ENCODE results near the gene MORC1.
A peak's percentile ranks its signal among the peaks of the same experiment; 100 is the strongest.
"Not testable (repeated sequence)": the region's sequence is repeated elsewhere in the genome, so short reads cannot be mapped to it uniquely, and the experiment has no call there.

Gene MORC1

GRCh38 chr3:109109574-109109973 is 8.4 kb downstream of the MORC1 start:
- no peak for DNase-seq (ENCODE audit: low spot score)

DNA sequence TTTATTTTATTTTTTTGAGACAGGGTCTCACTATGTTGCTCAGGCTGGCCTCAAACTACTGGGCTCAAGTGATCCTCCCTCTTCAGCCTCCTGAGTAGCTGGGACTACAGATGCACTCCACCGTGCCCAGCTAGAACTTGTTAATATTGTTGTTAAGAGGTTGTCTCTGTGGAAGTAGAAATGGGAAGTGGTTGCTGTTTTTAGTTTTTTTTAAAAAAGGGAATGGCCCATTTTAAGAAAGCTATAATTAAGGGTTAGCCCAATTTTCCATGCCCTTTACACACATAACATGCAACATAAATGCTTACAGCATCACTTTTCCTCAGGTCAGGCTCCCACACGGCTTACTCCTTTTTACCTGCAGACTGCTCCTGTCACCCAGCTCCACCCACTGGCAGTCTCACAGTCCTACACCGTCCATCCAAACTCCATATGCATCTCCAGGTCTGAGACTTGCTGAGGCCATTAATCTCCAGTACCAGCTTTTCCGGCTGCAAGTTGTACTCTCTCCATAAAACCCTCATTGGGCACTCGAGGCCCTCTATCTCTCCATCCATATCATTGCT is 19.8 kb downstream of the MORC1 start:
- peak; percentile 37 for DNase-seq (ENCODE audit: low spot score)

DNA sequence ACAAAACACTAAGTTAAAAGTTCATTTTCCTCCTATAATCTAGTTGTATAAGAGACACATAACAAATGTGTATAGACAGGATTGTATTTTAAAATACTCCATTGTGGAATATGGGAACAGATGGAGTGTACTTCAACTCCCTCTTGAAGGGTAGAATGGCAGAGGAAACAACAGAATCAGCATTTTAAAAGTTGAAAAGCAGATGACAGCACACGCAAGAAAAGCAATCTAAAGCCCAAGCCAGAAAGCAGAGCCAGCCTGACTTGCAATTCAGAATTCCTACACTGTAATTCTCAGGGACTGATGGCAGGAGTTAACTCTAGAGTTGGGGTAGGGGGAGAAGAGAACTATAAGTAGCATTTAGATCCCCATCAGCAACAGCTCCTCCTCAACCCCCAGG is 22.8 kb downstream of the MORC1 start:
- DNase-seq (ENCODE audit: low spot score), result no peak

- no peak for DNase-seq (ENCODE audit: low spot score)
Observed at GRCh38 chr3:109093561-109093960, 24.4 kb downstream of the MORC1 start.

- no peak for DNase-seq (ENCODE audit: low spot score)
Observed at GRCh38 chr3:109091846-109092245, 26.1 kb downstream of the MORC1 start.

GRCh38 chr3:109089265-109089664 is 28.7 kb downstream of the MORC1 start:
- no peak for DNase-seq (ENCODE audit: low spot score)

DNA sequence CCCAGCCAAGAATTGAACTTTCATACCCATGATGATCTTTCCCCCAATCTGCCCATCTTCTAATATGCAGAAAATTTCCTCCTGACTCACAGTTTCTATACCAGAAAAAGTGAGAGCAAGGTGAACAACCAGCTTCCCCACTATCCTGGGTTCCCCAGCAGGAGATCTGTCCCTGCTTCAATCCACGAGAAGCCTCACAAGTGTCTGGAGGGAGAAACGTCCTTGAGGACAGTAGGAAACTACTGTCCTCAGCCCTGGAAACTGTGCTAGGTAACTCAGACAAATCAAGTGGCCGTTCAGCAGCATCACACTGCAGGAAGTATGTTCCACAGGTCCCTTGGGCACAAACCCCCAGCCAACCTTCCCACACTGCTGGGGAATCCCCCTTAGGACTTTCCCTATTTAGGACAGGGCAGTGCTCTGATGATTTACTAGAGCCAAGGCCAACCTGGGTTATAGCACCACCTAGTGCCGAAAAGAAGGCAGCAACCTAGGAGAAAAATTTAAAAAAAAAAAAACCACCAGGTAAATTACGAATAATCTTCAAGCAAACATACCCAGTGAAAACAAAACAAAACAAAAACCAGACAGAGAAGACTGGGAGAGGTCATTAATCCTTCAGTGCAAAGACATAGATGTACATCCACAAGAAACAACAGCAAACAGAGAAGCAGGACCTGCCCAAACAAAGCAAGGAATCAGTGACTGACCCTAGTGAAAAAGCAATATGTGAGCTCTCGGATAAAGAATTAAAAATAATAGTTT is 36.0 kb downstream of the MORC1 start:
- DNase-seq (ENCODE audit: low spot score), result peak; percentile 59

DNA sequence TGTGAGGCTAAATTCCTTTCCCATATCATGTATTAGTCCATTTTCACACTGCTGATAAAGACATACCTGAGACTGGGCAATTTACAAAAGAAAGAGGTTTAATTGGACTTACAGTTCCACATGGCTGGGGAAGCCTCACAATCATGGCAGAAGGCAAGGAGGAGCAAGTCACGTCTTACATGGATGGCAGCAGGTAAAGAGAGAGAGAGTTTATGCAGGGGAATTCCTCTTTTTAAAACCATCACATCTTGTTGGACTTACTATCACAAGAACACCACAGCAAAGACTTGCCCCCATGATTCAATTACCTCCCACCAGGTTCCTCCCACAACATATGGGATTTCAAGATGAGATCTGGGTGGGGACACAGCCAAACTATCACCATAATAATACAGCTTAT is 37.8 kb downstream of the MORC1 start:
- not testable (repeated sequence) for DNase-seq (ENCODE audit: low spot score)

DNA sequence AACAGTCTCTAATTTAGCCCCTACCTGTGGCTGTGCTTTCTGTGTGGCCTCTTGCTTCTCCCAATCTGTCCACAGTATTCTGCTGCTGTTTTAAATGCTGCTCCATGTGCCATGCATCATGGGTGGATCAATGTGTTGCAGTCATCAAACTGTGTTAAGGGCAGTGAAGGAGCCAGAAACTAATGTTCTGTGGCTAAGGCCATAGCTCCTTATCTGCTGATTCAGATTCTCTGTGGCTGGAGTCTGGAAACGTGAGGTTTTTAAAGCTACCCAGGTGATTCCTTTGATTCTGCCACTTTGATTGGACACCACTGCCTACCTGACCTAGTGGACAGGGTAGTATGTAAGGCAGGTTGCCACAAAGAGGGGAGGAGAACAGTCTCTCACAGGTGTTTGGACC is 44.8 kb downstream of the MORC1 start:
- DNase-seq (ENCODE audit: low spot score), result no peak

DNA sequence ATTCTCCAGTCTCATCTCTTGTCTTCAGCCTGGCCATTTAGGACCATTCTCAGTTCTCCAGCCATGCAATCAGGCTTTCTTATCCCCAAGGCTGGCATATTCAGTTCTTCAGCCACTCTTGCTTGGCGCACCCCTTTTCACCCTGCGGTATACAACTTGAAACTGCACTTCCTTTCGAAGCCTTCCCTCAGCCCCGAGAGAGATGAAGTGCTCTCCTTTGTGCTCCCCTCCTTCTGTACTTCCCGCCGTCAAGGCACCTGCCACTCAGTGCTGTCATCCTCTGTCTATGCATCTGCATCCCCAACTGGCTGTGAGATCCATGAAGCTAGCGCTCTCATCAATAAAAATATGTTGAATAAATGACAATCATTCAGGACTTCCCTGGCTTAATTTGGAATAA is 45.7 kb downstream of the MORC1 start:
- DNase-seq (ENCODE audit: low spot score), result no peak

- DNase-seq (ENCODE audit: low spot score), result peak; percentile 10
Observed at GRCh38 chr3:109071350-109072142, 46.4 kb downstream of the MORC1 start.

GRCh38 chr3:109070211-109070610 is 47.7 kb downstream of the MORC1 start:
- DNase-seq (ENCODE audit: low spot score), result no peak

GRCh38 chr3:109066864-109067263 is 51.1 kb downstream of the MORC1 start:
- DNase-seq (ENCODE audit: low spot score), result no peak

DNA sequence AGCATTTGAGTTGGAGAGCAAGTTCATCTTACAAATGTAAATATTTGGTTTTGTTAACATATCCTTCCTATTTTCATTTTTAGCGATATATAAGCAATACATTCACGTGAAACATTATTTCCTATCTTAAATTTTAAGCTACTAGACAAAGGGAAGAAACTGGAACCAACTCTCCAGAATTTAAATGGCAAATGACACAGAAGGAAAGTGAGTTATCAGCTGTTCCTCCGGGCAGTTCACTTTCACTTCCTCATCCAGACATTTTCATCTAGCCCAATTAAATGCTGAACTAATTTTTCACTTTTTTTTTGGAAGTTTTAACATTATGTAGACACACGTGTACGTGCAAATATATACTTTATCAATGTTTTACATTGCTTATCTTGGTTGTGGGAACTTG is 58.7 kb downstream of the MORC1 start:
- DNase-seq (ENCODE audit: low spot score), result no peak

DNA sequence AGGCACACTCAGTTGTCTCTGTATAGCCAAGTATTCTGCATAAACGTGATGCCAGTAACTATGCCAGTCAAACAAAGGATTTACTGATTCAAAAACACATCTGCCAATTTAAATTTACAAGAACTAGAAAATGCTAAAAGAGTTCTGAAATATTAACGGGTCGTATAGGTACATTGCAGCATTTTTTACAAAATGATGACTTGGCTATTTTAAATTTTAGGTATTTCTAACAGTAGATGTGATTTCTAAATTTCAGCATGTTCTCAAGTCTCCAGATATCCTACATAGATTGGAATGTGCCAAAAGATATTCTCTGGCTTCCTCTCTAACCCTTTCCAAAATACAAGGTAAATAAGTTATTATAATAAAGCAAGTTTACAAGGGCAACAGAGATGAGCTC is 60.3 kb downstream of the MORC1 start:
- no peak for DNase-seq (ENCODE audit: low spot score)

- no peak for DNase-seq (ENCODE audit: low spot score)
Observed at GRCh38 chr3:109057056-109057455, 60.9 kb downstream of the MORC1 start.

- DNase-seq (ENCODE audit: low spot score), result peak; percentile 21
Observed at GRCh38 chr3:109050591-109051167, 67.3 kb downstream of the MORC1 start.

GRCh38 chr3:109047366-109047765 is 70.6 kb downstream of the MORC1 start:
- peak; percentile 51 for DNase-seq (ENCODE audit: low spot score)

DNA sequence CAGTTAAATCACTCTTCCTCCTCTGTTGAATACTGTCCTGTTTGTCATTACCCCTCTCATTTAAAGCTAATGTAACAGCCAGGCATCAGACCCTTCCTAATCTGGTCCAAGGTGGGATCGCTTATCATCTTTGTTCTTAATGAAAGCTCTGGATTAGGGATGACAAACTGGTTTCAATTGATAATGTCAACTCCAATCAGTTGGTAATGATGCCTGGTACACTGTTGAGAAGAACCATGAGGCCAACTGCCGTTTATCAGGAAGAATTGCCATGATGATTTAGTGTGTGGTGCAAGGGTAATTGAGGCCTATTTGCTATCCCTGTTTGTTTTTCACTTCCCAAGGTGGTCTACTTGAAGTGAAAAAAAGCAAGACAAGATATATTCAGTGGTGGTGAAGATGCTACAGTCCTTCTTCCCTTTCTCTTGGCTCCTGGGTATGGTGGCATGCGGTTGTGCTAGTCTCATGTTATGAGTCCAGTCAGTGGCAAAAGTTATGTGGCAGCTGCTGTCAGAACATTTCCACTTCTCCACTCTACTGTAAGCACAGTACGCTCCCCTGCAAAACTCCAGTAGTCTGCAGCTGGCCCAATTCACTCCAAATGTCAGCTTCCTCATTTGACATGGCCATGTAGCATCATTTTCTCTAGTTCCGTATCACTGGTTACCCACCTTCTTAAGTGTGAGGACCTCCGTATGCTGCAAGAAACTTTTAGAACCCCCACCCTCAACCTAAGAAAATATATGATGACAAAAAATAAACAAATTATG is 72.5 kb downstream of the MORC1 start:
- DNase-seq (ENCODE audit: low spot score), result peak; percentile 98

DNA sequence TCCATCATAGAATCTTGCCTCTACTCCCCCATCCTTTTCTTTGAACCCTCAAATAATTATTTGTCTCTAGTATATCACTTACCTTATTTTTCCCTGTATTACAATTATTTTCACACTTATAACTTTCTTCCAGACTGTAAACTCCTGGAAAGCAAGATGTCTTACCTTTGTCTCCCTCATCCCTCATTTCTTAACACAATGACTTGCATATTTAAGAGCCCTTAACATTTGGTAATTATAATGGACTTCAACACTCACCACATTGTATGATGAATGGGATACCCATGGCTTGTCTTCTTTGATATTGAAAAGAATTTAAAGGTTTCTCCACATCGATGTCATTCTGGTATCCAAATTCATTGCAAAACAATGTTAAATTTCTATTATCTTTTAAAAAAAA is 82.9 kb downstream of the MORC1 start:
- no peak for DNase-seq (ENCODE audit: low spot score)

DNA sequence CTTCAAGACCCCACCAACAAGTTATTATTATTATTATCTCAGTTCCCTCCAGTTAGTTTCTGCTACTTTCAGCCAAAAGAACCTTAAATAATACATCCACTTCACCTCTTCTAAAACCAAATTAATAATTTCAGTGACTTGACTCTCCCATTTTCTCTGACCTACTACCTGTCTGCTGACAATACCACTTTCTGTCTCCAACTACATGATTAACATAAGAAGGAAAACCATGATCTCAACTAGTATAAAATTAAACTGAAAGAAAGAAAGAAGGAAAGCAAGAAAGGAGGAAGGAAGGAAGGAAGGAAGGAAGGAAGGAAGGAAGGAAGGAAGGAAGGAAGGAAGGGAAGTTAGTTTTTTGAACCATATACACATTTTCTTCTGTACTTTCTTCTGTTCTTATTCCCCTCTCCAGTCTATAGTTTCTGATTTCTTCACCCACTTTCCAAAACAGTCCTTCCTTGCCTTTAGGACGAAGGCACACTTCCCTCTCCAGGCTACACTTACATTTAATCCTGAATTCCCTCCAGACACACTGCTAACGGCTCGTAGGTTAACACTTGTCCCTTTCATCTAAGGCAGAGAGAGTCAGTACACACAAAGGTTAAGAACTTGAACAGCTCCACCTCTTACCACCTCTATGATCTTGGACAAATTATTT is 84.8 kb downstream of the MORC1 start:
- no peak for DNase-seq (ENCODE audit: low spot score)
